Cardiac ventricle fibroblast (primary cell): Measurements from ENCODE around the gene MYL11. TPM values are rescaled to one million over a fixed set of nuclear protein-coding genes. Genes with fewer than 3 reads are reported as not detected.

ENCODE experiments used
- total RNA-seq: library from RNA; depleted of rRNA; stranded (reverse); fragments of >200 nt; gene quantifications from 2 replicates; pipeline ENCODE4 v1.2.3, GENCODE V29; 2015

Gene MYL11
- total RNA-seq, result not detected in 2 replicates

GRCh38 chr16:30374538-30374937, at the start of gene MYL11:
Gene MYL11, plus strand, starts transcription at chr16:30374802. Its CDS starts 56 bp downstream, at chr16:30374858.

DNA sequence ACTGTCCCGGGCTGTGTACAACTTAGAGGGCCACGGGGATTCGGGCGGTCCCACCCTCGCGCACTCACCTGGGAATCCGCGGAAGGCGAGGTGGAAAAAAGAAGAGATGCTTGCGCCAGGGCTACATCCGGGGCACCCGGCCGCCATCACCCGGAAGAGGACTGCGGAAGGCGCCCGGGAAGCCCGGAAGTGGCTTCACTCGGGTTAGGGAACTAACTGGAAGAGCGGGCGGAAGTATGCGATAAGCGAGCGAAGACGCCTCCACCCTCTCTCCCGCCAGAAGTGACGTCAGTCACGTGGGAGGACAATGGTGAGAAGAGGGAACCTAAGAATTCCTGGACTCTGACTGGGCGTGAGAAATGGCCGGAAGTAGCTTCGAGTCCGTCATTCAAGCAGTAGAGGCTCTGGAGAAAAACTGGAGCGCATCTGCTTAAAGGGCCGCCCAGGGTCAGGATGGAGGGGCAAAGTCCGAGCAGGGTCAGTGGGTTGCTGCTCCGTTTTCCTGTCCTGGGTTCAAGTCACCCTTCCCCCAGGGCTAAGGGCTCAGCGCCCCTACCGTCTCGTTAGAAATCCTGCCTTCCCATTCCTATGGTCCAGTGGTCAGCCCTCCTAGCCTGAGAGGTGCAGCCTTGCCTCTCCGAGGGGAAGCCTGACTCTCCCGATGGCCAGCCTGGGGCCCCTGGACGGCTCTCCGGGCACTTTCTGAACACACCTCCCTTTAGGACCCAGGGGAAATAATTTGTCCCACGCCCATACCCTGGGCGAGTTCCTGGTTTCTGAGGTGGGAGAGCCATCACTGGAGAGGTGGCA, 19.3 kb upstream of the MYL11 start, which contains the start of gene CD2BP2:
CD2BP2 (minus strand) TSS at position 165 of the 810 bp plus-strand sequence. CDS start 627 bp downstream, outside the sequence.

DNA sequence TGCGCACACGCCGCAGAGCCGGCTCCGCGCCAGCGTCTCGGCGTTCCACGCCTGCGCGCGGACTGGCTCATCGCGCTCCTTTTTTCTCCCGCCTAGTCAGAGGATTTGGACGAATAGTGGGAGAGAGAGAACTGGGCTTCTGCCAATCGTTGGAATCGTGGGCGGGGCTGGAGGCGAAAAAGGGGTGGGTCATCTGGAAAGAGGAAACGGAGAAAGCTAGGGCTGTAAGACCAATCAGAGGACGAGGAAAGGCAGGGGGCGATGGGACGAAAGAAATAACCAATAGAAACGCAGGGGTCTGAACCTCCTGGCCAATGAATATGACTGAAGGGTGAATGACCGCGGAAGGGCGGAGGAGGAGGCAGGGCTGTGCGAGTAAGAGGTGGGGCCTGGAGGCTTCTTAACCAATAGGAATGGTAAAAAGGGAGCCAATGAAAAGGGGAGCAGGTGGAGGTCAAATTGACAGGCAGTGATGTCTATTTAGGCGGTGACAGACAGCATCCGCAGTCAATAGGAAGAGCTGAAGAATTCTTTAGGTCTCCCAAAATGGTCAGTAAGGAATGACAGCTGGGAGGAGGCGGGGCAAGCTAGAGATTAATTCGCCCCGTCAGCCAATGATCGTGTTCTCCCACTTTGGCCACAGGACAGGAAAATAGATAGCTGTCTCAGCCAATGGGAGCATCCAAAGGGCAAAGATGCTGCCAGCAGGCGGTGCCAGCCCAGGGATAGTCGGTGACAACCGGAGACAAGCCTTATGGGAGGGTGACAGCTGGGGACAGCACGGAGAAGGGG, 4.0 kb upstream of the MYL11 start, which contains the start of gene TBC1D10B:
TBC1D10B (minus strand) TSS at position 39 of the 792 bp plus-strand sequence. CDS start 311 bp downstream, outside the sequence.

DNA sequence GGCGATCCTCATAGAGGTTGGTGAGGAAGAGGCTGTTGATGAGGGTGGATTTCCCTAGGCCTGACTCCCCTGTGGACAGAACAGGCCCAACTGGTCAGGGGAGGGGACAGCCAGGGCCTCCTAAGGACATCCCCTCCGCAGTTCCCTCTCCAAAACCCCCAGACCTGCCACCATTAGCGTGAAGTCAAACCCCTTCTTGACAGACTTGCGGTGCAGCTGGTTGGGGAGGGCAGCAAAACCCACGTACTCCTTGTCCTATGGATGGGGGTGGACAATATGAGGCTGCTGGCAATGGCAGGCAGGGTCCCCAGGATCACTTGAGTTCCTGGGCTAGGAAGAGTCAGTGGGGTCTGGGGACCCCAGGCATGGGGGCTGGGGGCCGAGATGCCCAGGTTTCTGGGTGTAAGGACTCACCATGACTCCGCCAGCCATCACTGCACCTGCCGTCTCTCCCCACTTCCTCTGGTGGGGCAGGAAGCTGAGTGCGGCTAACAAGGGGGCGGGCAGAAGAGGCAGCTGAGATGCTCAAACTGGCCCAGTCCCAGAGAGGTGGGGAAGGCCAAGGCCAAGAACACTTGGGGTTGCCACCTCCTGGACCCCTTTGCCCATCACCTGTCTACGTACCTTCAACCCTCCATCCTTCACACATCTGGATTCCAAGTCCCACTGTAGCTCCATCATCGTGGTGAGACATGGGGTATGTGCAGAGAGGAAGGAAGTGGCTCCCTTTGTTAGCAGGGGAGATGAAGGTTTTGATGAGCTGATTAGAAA, 7.7 kb downstream of the MYL11 start, which contains the start of gene SEPTIN1:
SEPTIN1 (minus strand) TSS at position 451 of the 771 bp plus-strand sequence; CDS start at position 432, 19 bp downstream.

DNA sequence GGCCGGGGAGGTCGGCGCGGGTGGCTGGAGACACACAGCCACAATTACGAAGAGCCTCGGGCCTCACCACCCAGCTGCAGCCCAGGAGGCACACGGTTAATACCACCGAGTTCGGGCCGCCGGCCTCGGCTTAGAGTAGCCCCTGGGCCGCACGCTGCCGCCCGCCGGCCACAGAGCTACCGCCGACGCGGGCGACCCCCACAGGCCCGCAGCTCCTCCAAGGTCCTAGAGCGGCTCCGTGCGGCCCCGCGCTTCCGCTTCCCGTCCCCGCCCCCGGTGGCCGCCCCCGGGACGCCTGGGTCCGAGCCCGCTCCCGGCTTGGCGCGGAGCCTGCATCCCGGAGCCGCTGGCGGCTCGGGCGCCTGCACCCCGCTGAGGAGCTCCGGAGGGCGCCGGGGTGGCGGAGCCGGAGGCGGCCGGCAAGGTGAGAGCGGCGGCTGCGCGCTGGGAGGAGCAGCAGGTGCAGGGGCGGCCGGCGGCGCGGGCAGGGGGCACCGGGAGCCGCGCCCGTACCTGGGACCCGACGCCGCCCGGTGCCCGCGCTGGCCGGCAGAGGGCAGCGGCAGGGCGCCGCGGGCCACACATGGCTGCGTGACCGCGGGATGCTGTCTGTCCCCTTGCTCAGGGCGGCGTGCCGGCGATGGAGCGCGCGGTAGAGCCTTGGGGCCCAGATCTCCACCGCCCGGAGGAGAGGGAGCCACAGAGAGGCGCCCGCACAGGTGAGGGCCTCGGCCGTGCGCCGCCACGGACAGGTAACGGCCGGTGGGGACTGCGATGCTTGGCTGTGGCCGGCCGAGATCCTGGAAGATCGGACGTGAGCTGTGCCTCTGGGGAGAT, 20.8 kb downstream of the MYL11 start, which contains the start of gene ZNF48:
ZNF48 (plus strand) TSS at position 266 of the 837 bp plus-strand sequence; CDS start at position 641, 375 bp downstream.

DNA sequence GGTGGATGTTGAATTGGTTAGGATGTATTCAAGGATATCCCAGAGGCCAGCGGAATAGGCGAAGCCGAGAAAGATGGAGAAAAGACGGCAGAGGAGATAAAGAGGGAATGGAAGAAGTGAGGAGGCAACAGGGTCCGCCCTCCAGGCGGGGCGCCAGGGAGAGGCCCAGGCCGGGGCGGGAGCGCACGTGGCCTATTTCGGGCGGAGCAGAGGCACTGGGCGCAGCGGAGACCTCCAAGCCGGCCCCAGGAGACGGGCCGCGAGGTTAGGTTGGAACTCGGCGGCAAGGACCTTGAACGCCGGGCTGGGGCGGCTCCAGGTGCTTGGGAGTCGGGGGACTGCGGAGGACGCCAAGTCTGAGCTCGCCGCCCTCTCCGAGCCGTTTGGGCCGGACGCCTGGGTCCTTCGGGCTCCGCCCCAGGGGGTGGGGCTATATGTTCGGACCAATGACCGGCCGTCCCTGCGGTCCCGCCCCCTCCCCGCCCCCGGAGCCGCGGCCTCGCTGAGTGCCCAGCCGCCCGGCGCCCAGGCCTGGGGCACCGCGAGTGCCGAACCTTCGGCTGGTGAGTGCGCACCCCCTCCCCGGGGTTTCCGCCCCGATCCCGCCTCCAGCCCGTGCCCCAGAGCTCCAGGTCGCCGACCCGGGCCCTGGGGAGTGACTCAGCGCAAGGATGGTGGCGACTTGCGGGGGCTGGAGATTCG, 32.7 kb downstream of the MYL11 start, which contains the start of gene ZNF771:
ZNF771 (plus strand) TSS at position 505 of the 702 bp plus-strand sequence. CDS start 448 bp downstream, outside the sequence.

Other genes starting within 250 kb of the MYL11 start
- gene CORO1A, start 191.2 kb upstream of the MYL11 start, total RNA-seq, result 0.15 and 1.3 TPM in 2 replicates
- 53.6 and 86.3 TPM in 2 replicates for gene BOLA2B, start 181.1 kb upstream of the MYL11 start, total RNA-seq
- gene SLX1A, start 180.9 kb upstream of the MYL11 start, total RNA-seq, result 21.6 and 25.5 TPM in 2 replicates
- gene SULT1A3, start 175.5 kb upstream of the MYL11 start, total RNA-seq, result 2.9 and 14.1 TPM in 2 replicates
- gene NPIPB13, start 126.3 kb upstream of the MYL11 start, total RNA-seq, result 1.7 and 2.1 TPM in 2 replicates
- gene CD2BP2, start 19.5 kb upstream of the MYL11 start, total RNA-seq, result 31.3 and 43.4 TPM in 2 replicates
- 33.1 and 39.3 TPM in 2 replicates for gene TBC1D10B, start 4.3 kb upstream of the MYL11 start, total RNA-seq
- 0.50 TPM in 1 of 2 replicates, not detected in the other for gene SEPTIN1, start 7.8 kb downstream of the MYL11 start, total RNA-seq
- gene ZNF48, start 20.6 kb downstream of the MYL11 start, total RNA-seq, result 2.4 and 3.5 TPM in 2 replicates
- gene ZNF771, start 32.8 kb downstream of the MYL11 start, total RNA-seq, result 28.0 and 32.5 TPM in 2 replicates
- 12.6 and 16.9 TPM in 2 replicates for gene DCTPP1, start 55.2 kb downstream of the MYL11 start, total RNA-seq
- 23.2 and 25.8 TPM in 2 replicates for gene SEPHS2, start 71.1 kb downstream of the MYL11 start, total RNA-seq
- not detected in 2 replicates for gene ITGAL, start 97.9 kb downstream of the MYL11 start, total RNA-seq
- 15.4 and 18.7 TPM in 2 replicates for gene ZNF768, start 151.8 kb downstream of the MYL11 start, total RNA-seq
- 7.8 and 10.0 TPM in 2 replicates for gene ZNF747, start 160.1 kb downstream of the MYL11 start, total RNA-seq
- gene ZNF764, start 183.6 kb downstream of the MYL11 start, total RNA-seq, result 7.9 and 8.9 TPM in 2 replicates
- 10.4 and 11.6 TPM in 2 replicates for gene ZNF688, start 196.9 kb downstream of the MYL11 start, total RNA-seq
- 6.8 and 18.9 TPM in 2 replicates for gene ZNF785, start 210.9 kb downstream of the MYL11 start, total RNA-seq
- 7.1 and 9.8 TPM in 2 replicates for gene ZNF689, start 235.6 kb downstream of the MYL11 start, total RNA-seq